NB4 (cell line): ENCODE measurements around the gene CACNA2D4.

Source experiments
- POLR2A ChIP-seq: IDR thresholded peaks from 2 replicates; pipeline ENCODE4 v1.6.1; 2011; ENCODE audit warnings: mild to moderate bottlenecking; ENCODE audit not compliant: insufficient read length; ENCODE audit errors: extremely low read depth
- TF ChIP-seq, protein P1 (sequence below): IDR thresholded peaks from one replicate; pipeline ENCODE4 v1.5.1; 2012; ENCODE audit warnings: low read depth, low read length

DNA sequence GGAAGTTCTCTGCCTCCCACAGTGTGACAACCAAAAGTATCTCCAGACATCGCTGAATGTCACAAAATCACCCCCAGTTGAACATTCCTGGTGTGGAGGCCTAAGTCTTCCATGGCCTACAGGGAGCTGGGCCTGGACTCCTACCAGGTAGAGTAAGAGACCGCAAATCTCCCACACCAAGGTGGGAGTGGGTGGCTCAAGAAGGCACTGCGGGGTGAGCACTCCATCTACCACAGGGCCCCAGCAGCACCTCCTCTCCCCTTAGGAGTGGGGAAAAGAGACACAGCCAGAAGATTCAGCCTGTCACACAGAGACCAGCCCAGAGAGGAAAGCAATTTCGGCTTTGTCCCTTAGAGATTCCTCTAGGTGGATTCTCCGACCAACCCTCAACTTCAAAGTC lies 72.6 kb downstream of the CACNA2D4 start:
- TF ChIP-seq, protein P1, sequence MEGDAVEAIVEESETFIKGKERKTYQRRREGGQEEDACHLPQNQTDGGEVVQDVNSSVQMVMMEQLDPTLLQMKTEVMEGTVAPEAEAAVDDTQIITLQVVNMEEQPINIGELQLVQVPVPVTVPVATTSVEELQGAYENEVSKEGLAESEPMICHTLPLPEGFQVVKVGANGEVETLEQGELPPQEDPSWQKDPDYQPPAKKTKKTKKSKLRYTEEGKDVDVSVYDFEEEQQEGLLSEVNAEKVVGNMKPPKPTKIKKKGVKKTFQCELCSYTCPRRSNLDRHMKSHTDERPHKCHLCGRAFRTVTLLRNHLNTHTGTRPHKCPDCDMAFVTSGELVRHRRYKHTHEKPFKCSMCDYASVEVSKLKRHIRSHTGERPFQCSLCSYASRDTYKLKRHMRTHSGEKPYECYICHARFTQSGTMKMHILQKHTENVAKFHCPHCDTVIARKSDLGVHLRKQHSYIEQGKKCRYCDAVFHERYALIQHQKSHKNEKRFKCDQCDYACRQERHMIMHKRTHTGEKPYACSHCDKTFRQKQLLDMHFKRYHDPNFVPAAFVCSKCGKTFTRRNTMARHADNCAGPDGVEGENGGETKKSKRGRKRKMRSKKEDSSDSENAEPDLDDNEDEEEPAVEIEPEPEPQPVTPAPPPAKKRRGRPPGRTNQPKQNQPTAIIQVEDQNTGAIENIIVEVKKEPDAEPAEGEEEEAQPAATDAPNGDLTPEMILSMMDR = no peak
- TF ChIP-seq POLR2A = no peak
